HepG2 (cell line): ENCODE measurements around the gene CD7. TPM values are rescaled to one million over a fixed set of nuclear protein-coding genes. Genes with fewer than 3 reads are reported as not detected.

Experiments used
- ATAC-seq: fragments of 200-7000 bp; cut with Tn5 transposase; 3 replicates; pipeline ENCODE4 v1.9.1; 2020; ENCODE audit warnings: mild to moderate bottlenecking, moderate library complexity
- BruUV-seq: library from RNA; stranded (reverse); fragments of 400-500 nt; replicated peaks from 2 replicates; lab custom pipeline; 2021; lab: Mats Ljungman, UMichigan
- CTCF ChIA-PET: fragments of 300-600 bp; formaldehyde crosslinking; extraction: SDS; loops from one replicate; lab custom pipeline; 2021; ENCODE audit warnings: low total read pairs, inconsistent platforms, low intra/inter-chr PET ratio; lab: Yijun Ruan, JAX
- POLR2A ChIA-PET: fragments of 350-600 bp; sonication (Branson Sonifier 250); formaldehyde crosslinking; loops from one replicate; lab custom pipeline; 2020; ENCODE audit warnings: antibody characterized with exemption, inconsistent platforms; lab: Yijun Ruan, JAX
- DNase-seq: peaks from one replicate; pipeline ENCODE4 v3.0.0-alpha.2; 2015; ENCODE audit warnings: low spot score
- FAIRE-seq: peaks from 3 replicates; lab custom pipeline; 2011; peaks lifted over from hg19 to GRCh38; lab: Jason Lieb, UNC
- H2AFZ ChIP-seq: one replicate; pipeline ENCODE4 v1.6.1; 2011; ENCODE audit warnings: low read length, inconsistent platforms
- H3K27ac ChIP-seq: fragments of 300-600 bp; 3 replicates; pipeline ENCODE4 v1.8.0; 2011; ENCODE audit warnings: mixed run types, mild to moderate bottlenecking, mixed read lengths, low read length, inconsistent platforms; ENCODE audit not compliant: insufficient read depth; ENCODE audit errors: extremely low read length
- H3K27me3 ChIP-seq, 2 experiments: fragments of 200-600 bp in 1 of 2; 2 replicates in 1 of 2; 3 replicates in 1 of 2; pipeline versions ENCODE4 v1.6.0 to v1.8.0; 2011; ENCODE audit warnings: low read length in 2 of 2, mild to moderate bottlenecking in 2 of 2, moderate library complexity in 2 of 2, inconsistent platforms in 1 of 2; ENCODE audit not compliant: insufficient read depth in 2 of 2, control insufficient read depth in 1 of 2
- H3K36me3 ChIP-seq, 2 experiments: fragments of 200-600 bp in 1 of 2; replicated peaks in 1 of 2; 2 replicates in 1 of 2; 3 replicates in 1 of 2; pipeline versions ENCODE4 v1.5.1 to v1.8.0; 2011; ENCODE audit warnings: low read length in 2 of 2, inconsistent platforms in 1 of 2; ENCODE audit not compliant: insufficient read depth in 2 of 2, control insufficient read depth in 1 of 2
- H3K4me1 ChIP-seq: 2 replicates; pipeline ENCODE4 v1.5.1; 2012; ENCODE audit warnings: low read length, inconsistent platforms; ENCODE audit not compliant: insufficient read depth
- H3K4me2 ChIP-seq: 2 replicates; pipeline ENCODE4 v1.6.0; 2011; ENCODE audit warnings: low read depth, low read length, inconsistent platforms
- H3K4me3 ChIP-seq, 3 experiments: fragments of 200-600 bp in 1 of 3; sonication (generic), shearing (Covaris generic) in 1 of 3; replicated peaks in 1 of 3; 2 replicates each; pipeline ENCODE4 v1.5.1; 2011 to 2016; ENCODE audit warnings: low read length in 3 of 3, inconsistent platforms in 2 of 3, low read depth in 2 of 3, mild to moderate bottlenecking in 2 of 3, control low read depth in 1 of 3, mixed read lengths in 1 of 3; ENCODE audit not compliant: insufficient read depth in 1 of 3
- H3K79me2 ChIP-seq: one replicate; pipeline ENCODE4 v1.6.1; 2011; ENCODE audit warnings: low read length, inconsistent platforms; ENCODE audit not compliant: insufficient read depth
- H3K9ac ChIP-seq: 2 replicates; pipeline ENCODE4 v1.6.0; 2011; ENCODE audit warnings: mild to moderate bottlenecking, low read depth, low read length, inconsistent platforms; ENCODE audit not compliant: insufficient read depth
- H3K9me3 ChIP-seq: 2 replicates; pipeline ENCODE4 v1.5.1; 2012; ENCODE audit warnings: mild to moderate bottlenecking, low read length
- H4K20me1 ChIP-seq: 2 replicates; pipeline ENCODE4 v1.6.0; 2011; ENCODE audit warnings: inconsistent platforms, mild to moderate bottlenecking, low read length, moderate library complexity; ENCODE audit not compliant: insufficient read depth
- ARNT ChIP-seq: fragments of 450-650 bp; IDR thresholded peaks from 2 replicates; pipeline ENCODE4 v1.6.1; 2017
- CREM ChIP-seq, 2 experiments: sonication (generic) in 1 of 2; formaldehyde crosslinking in 1 of 2; IDR thresholded peaks; 2 replicates each; pipeline versions ENCODE4 v1.4.0 to v1.6.1; 2016 to 2020; ENCODE audit warnings: antibody characterized with exemption in 1 of 2, mild to moderate bottlenecking in 1 of 2, missing genetic modification reagents in 1 of 2
- DNMT1 ChIP-seq: sonication (generic); formaldehyde crosslinking; IDR thresholded peaks from 2 replicates; pipeline ENCODE4 v1.5.1; 2020; ENCODE audit warnings: mild to moderate bottlenecking, missing genetic modification reagents
- GABPB1 ChIP-seq: IDR thresholded peaks from 2 replicates; pipeline ENCODE4 v1.6.1; 2016; ENCODE audit warnings: mild to moderate bottlenecking, missing genetic modification reagents, moderate library complexity, missing compliant biosample characterization
- GATA4 ChIP-seq: sonication (generic); IDR thresholded peaks from 2 replicates; pipeline ENCODE4 v1.6.1; 2016; ENCODE audit warnings: antibody characterized with exemption, low read depth, borderline replicate concordance
- GZF1 ChIP-seq: sonication (generic); formaldehyde crosslinking; IDR thresholded peaks from 2 replicates; pipeline ENCODE4 v1.5.1; 2020; ENCODE audit warnings: mild to moderate bottlenecking, missing genetic modification reagents
- IRF2 ChIP-seq: IDR thresholded peaks from 2 replicates; pipeline ENCODE4 v1.6.1; 2018; ENCODE audit warnings: missing genetic modification reagents, missing compliant biosample characterization
- KAT2B ChIP-seq: fragments of 150-350 bp; IDR thresholded peaks from 2 replicates; pipeline ENCODE4 v1.6.1; 2014; ENCODE audit warnings: low read depth, low read length, borderline replicate concordance
- RBFOX2 ChIP-seq: fragments of 200-400 bp; formaldehyde crosslinking; IDR thresholded peaks from 2 replicates; pipeline ENCODE4 v1.6.1; 2017; ENCODE audit warnings: low read depth, mild to moderate bottlenecking, low read length
- SMARCE1 ChIP-seq: fragments of 450-650 bp; IDR thresholded peaks from 2 replicates; pipeline ENCODE4 v1.6.1; 2017; ENCODE audit warnings: borderline replicate concordance
- SRSF4 ChIP-seq: fragments of 200-400 bp; formaldehyde crosslinking; IDR thresholded peaks from one replicate; pipeline ENCODE4 v1.6.1; 2018; ENCODE audit warnings: mild to moderate bottlenecking, low read depth, low read length, moderate library complexity; ENCODE audit not compliant: poor library complexity, severe bottlenecking
- STAG1 ChIP-seq: sonication (generic); formaldehyde crosslinking; IDR thresholded peaks from 2 replicates; pipeline ENCODE4 v1.4.0; 2020; ENCODE audit warnings: missing genetic modification reagents
- YEATS4 ChIP-seq: sonication (generic); formaldehyde crosslinking; IDR thresholded peaks from 2 replicates; pipeline ENCODE4 v1.4.0; 2020; ENCODE audit warnings: missing genetic modification reagents, borderline replicate concordance
- WGBS: methylation state at CpG from one replicate; pipeline ENCODE4 v1.1.6; 2017; ENCODE audit warnings: low lambda C conversion rate; 5-methylcytosine and 5-hydroxymethylcytosine counted together
- in situ Hi-C: cut with HindIII; loops from 2 replicates; pipeline ENCODE4 v1.10.0; 2017; ENCODE audit warnings: low pct_unique_long_range_greater_than_20kb; ENCODE audit not compliant: extremely low pct_ligation_motif_present
- intact Hi-C: fragments of 100-400 bp; cut with micrococcal nuclease; formaldehyde crosslinking; loops from one replicate; pipeline ENCODE4 v1.10.0; 2022; ENCODE audit not compliant: unreplicated experiment
- polyA plus RNA-seq, 8 experiments: library from polyadenylated mRNA; depleted of rRNA in 3 of 8; stranded (reverse) in 7 of 8; unstranded in 1 of 8; fragments of >200 nt; fragmentation: Illumina TruSeq in 4 of 8; extraction: Trizol in 4 of 8; gene quantifications; 2 replicates each; pipeline versions ENCODE4 v1.2.1 to v1.2.3, GENCODE V29; 2011 to 2016; ENCODE audit warnings: low read depth in 4 of 8, missing spikeins in 1 of 8, mixed read lengths in 1 of 8; ENCODE audit not compliant: insufficient read depth in 1 of 8
- total RNA-seq, 5 experiments: library from RNA; depleted of rRNA; stranded (reverse); fragments of >200 nt; fragmentation: Illumina TruSeq; extraction: Trizol; gene quantifications; 2 replicates each; pipeline ENCODE4 v1.2.3, GENCODE V29; 2016; ENCODE audit warnings: low read depth in 1 of 5
- TF ChIP-seq, protein P1 (sequence below): sonication (generic); formaldehyde crosslinking; IDR thresholded peaks from 2 replicates; pipeline ENCODE4 v1.4.0; 2020; ENCODE audit warnings: missing genetic modification reagents, borderline replicate concordance
- TF ChIP-seq, protein P2 (sequence below): sonication (generic); formaldehyde crosslinking; IDR thresholded peaks from 2 replicates; pipeline ENCODE4 v1.8.0; 2022; ENCODE audit warnings: mild to moderate bottlenecking, missing genetic modification reagents, borderline replicate concordance
- TF ChIP-seq, protein P3 (sequence below): IDR thresholded peaks from 2 replicates; pipeline ENCODE4 v1.6.1; 2016; ENCODE audit warnings: missing compliant biosample characterization, missing genetic modification reagents, borderline replicate concordance

Gene CD7
- total and polyA plus RNA-seq, 2 of the 13 experiments (the other 11 are each of a cell fraction or from before 2014, with no cell fraction given) = 67.6 to 76.4 TPM

DNA sequence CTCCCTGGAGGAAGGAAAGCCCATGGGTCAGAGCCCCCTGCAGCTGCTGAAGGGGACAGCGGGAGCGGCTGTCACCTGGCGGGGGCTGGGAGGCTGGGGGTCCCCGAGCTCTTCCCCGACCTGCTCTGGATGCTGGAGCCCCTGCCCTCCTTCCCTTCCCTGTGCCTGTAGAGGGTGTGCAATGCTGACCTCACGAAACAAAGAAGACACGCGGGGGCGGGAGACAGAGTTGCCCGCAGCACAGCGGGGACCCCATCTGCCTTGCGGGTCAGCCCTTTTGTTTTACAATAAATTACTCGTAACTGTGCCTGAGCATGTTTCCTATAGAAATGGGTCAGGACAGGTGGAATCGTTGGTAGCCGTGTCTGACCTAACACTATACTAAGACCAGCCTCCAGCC, 9.9 kb upstream of the CD7 start (continued):
- 0 out of 2 replicates have a peak, but pooled peaks have one; percentile 1 for TF ChIP-seq GABPB1 (CRISPR knock-in tag)

DNA sequence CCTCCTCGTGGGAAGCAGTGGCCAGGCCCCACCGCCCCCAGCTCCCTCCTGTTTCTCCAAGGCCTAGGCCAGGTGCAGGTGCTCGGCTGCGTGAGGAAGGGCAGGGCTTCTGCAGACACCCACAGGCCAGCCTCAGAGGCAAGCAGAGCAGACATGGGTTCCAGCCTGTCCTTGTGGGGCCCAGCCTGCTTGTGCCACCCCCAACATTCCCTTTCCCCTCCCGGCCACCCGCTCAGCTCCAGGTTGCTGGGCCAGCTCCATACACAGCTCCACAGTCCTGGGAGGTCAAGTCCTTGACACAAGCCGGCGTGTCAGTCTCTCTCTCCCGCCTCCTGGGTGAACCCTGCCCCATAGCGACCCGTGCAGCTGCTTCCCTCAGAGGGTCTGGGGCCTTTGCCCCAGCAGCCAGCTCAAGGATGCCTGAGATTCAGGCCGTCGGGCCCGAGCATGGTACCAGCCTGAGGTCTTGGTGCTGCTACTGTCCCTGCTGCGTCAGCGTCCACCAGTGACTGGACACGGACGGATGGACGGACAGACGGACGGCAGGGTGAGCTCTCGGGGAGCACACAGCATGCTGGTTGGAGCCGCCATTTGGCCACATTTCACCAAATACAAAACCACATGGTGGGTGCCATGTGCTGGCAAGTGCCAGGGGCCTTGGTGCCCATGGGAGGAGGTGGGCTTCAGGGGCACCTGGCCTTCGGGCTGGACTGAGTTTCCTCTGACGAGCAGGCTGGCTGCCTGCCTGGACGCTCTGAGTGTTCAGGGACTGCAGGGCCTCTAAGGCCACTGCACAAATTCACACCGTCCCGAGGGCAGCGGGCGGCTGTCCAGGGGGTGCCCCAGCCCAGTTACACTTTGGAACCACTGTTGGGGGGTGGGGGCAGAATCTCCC, 8.1 kb upstream of the CD7 start:
- no peak for DNase-seq
- no peaks in the 10 kb centered on the region for H3K27me3 ChIP-seq
- peak overlapping the region; percentile 73 for H3K27ac ChIP-seq
- H3K9ac ChIP-seq = peak overlapping the region; percentile 64
- no peak overlapping the region for H2AFZ ChIP-seq
- H3K4me2 ChIP-seq = peak overlapping the region; percentile 82
- POLR2A ChIA-PET = interaction anchor here (0.7 to 20.8 kb wide), 20 partner anchors 8 to 170 kb away, joined by 3 to 270 read pairs (median 4); partner anchors contain the start of genes CD7, CSNK1D and SLC16A3
- no peaks in the 10 kb centered on the region for H3K36me3 ChIP-seq
- no peaks in the 10 kb centered on the region for H3K9me3 ChIP-seq
- no peaks in the 10 kb centered on the region for H4K20me1 ChIP-seq
- H3K79me2 ChIP-seq = peaks cover 4% of the 10 kb centered on the region
- TSS peak; percentile 40 for BruUV-seq
- peak; percentile 59 for ATAC-seq
- intact Hi-C loops = no loop called here
- FAIRE-seq = peak; percentile 89
- CTCF ChIA-PET = no interaction called here
- WGBS = 23% methylated on average over 19 of the region's 30 CpGs
- peaks cover 90% of the 10 kb centered on the region for H3K4me1 ChIP-seq
- peak overlapping the region; percentile 17 to 66 (median 52); a peak in 5 of 6 replicates for H3K4me3 ChIP-seq
- in situ Hi-C loops = no loop called here
- TF ChIP-seq SMARCE1 = no peak
- TF ChIP-seq IRF2 (CRISPR knock-in tag) = peak; percentile 74
- TF ChIP-seq GZF1 (CRISPR knock-in tag) = peak; percentile 40; the same call in 1 of the 2 replicates
- TF ChIP-seq YEATS4 (CRISPR knock-in tag) = peak; percentile 53; the same call in 1 of the 2 replicates
- TF ChIP-seq, protein P1, sequence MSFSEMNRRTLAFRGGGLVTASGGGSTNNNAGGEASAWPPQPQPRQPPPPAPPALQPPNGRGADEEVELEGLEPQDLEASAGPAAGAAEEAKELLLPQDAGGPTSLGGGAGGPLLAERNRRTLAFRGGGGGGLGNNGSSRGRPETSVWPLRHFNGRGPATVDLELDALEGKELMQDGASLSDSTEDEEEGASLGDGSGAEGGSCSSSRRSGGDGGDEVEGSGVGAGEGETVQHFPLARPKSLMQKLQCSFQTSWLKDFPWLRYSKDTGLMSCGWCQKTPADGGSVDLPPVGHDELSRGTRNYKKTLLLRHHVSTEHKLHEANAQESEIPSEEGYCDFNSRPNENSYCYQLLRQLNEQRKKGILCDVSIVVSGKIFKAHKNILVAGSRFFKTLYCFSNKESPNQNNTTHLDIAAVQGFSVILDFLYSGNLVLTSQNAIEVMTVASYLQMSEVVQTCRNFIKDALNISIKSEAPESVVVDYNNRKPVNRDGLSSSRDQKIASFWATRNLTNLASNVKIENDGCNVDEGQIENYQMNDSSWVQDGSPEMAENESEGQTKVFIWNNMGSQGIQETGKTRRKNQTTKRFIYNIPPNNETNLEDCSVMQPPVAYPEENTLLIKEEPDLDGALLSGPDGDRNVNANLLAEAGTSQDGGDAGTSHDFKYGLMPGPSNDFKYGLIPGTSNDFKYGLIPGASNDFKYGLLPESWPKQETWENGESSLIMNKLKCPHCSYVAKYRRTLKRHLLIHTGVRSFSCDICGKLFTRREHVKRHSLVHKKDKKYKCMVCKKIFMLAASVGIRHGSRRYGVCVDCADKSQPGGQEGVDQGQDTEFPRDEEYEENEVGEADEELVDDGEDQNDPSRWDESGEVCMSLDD = 0 out of 2 replicates have a peak, but pooled peaks have one; percentile 40
- no peak for TF ChIP-seq GATA4
- TF ChIP-seq STAG1 (CRISPR knock-in tag) = peak; percentile 11; the same call in 1 of the 2 replicates
- peak; percentile 58; the same call in 1 of the 2 replicates for TF ChIP-seq RBFOX2
- no peak for TF ChIP-seq DNMT1 (CRISPR knock-in tag)
- TF ChIP-seq KAT2B = no peak
- no peak for TF ChIP-seq SRSF4
- TF ChIP-seq CREM (IDR thresholded peaks at IDR 0.05) = peak; percentile 13; the same call in 1 of the 2 replicates
- no peak for TF ChIP-seq CREM (CRISPR knock-in tag; IDR thresholded peaks at IDR 0.05)
- TF ChIP-seq ARNT = no peak
- TF ChIP-seq, protein P2, sequence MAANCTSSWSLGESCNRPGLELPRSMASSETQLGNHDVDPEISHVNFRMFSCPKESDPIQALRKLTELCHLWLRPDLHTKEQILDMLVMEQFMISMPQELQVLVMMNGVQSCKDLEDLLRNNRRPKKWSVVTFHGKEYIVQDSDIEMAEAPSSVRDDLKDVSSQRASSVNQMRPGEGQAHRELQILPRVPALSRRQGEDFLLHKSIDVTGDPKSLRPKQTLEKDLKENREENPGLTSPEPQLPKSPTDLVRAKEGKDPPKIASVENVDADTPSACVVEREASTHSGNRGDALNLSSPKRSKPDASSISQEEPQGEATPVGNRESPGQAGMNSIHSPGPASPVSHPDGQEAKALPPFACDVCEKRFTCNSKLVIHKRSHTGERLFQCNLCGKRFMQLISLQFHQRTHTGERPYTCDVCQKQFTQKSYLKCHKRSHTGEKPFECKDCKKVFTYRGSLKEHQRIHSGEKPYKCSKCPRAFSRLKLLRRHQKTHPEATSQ = 0 out of 2 replicates have a peak, but pooled peaks have one; percentile 65
- TF ChIP-seq, protein P3, sequence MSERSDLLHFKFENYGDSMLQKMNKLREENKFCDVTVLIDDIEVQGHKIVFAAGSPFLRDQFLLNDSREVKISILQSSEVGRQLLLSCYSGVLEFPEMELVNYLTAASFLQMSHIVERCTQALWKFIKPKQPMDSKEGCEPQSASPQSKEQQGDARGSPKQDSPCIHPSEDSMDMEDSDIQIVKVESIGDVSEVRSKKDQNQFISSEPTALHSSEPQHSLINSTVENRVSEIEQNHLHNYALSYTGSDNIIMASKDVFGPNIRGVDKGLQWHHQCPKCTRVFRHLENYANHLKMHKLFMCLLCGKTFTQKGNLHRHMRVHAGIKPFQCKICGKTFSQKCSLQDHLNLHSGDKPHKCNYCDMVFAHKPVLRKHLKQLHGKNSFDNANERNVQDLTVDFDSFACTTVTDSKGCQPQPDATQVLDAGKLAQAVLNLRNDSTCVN (CRISPR knock-in tag) = no peak
